Measurements from ENCODE around the gene KLHL15.

The KLHL15 gene

DNA sequence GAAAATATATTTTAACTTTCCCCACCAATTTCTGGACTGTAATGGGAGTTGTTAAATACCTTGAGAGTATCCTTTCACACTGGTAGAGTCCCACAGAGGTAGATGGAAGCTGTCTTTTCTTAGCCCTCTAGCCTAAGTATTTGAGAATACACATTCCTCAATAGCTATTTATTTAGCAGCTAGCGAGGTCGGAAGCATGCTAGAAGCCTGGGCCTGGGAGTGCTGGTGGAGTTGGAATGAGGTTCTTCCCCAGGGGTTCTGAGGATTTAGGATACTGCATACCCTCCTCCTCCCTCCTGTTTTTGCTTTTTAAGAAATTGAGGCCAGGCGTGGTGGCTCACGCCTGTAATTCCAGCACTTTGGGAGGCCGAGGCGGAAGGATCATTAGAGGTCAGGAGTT lies 999 bp upstream of the KLHL15 start:
- Histone ChIP-seq H3K4me2 (ENCODE audit: low read length) (no peak overlapping the region), H3K27me3 (ENCODE audit: control insufficient read depth, insufficient read depth, low read length) (no peaks in the 10 kb centered on the region), H3K9me3 (replicated peaks; ENCODE audit: low read length) (no peaks in the 10 kb centered on the region), H3K9ac (ENCODE audit: low read depth, low read length) (no peak overlapping the region), H3K4me3 (ENCODE audit: low read length) (no peak overlapping the region), H3K36me3 (ENCODE audit: insufficient read depth, low read length) (no peaks in the 10 kb centered on the region), H3K4me1 (ENCODE audit: control insufficient read depth, insufficient read depth, low read length) (no peaks in the 10 kb centered on the region)

DNA sequence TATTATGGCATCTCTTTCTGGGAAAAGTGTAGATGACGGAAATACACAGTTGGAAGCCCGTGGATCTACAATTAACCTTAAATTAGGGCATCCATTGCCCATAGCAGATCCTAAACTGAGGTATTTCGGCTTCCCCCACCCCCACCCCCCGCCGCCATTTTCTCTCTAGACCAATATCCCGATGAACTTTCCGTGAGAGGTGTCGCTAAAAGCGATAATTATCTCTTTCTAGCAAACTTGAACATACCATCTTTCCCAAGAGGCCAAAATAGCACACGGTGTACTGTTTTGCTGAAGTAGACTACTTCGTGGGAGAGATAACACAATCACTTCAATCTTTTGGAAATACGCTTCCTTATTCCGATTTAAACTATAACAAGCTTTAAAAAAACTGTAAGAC lies 554 bp downstream of the KLHL15 start:
- H3K4me3 ChIP-seq (ENCODE audit: low read length): peak overlapping the region; percentile 75
- peak overlapping the region; percentile 82 for H3K4me2 ChIP-seq (ENCODE audit: low read length)
- H3K9me3 ChIP-seq (replicated peaks; ENCODE audit: low read length): no peaks in the 10 kb centered on the region
- no peaks in the 10 kb centered on the region for H3K36me3 ChIP-seq (ENCODE audit: insufficient read depth, low read length)
- no peaks in the 10 kb centered on the region for H3K27me3 ChIP-seq (ENCODE audit: control insufficient read depth, insufficient read depth, low read length)
- H3K4me1 ChIP-seq (ENCODE audit: control insufficient read depth, insufficient read depth, low read length): no peaks in the 10 kb centered on the region
- H3K9ac ChIP-seq (ENCODE audit: low read depth, low read length): peak overlapping the region; percentile 90

DNA sequence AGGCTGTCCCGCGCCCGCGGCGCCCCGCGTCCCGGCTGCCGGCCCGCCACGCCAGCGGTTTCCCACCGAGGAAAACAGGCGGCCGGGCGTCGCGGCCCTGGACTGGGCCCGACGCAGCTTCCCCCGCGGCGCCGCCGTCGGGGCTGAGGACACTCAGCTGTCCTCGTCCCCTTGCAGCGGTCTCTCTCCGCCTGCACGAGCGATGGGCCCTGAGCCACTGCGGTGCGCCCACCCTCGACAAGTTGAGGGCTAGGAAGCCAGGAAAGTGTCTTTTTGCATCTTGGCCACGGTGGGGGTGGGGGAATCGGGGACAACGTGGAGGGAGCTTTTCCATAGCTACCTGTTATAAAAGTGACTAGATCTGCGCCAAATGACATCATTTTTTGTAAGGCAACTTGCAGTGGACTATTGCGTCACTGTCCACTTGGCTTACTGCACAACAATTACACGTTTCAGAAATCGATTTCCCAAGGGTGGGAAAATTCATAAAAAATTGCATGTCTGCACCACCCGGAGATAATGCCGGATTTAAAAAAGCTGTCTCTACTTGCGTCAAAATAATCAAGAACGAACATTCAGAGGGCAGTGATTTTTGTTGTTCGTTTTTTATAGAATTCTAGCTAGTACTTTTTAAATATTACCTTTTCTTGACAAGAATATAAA lies 1.1 kb downstream of the KLHL15 start:
- H3K4me3 ChIP-seq (ENCODE audit: low read length): peak overlapping the region; percentile 75
- peak overlapping the region; percentile 82 for H3K4me2 ChIP-seq (ENCODE audit: low read length)
- H3K9me3 ChIP-seq (replicated peaks; ENCODE audit: low read length): no peaks in the 10 kb centered on the region
- H3K36me3 ChIP-seq (ENCODE audit: insufficient read depth, low read length): no peaks in the 10 kb centered on the region
- H3K9ac ChIP-seq (ENCODE audit: low read depth, low read length): peak overlapping the region; percentile 90
- no peaks in the 10 kb centered on the region for H3K4me1 ChIP-seq (ENCODE audit: control insufficient read depth, insufficient read depth, low read length)
- no peaks in the 10 kb centered on the region for H3K27me3 ChIP-seq (ENCODE audit: control insufficient read depth, insufficient read depth, low read length)

DNA sequence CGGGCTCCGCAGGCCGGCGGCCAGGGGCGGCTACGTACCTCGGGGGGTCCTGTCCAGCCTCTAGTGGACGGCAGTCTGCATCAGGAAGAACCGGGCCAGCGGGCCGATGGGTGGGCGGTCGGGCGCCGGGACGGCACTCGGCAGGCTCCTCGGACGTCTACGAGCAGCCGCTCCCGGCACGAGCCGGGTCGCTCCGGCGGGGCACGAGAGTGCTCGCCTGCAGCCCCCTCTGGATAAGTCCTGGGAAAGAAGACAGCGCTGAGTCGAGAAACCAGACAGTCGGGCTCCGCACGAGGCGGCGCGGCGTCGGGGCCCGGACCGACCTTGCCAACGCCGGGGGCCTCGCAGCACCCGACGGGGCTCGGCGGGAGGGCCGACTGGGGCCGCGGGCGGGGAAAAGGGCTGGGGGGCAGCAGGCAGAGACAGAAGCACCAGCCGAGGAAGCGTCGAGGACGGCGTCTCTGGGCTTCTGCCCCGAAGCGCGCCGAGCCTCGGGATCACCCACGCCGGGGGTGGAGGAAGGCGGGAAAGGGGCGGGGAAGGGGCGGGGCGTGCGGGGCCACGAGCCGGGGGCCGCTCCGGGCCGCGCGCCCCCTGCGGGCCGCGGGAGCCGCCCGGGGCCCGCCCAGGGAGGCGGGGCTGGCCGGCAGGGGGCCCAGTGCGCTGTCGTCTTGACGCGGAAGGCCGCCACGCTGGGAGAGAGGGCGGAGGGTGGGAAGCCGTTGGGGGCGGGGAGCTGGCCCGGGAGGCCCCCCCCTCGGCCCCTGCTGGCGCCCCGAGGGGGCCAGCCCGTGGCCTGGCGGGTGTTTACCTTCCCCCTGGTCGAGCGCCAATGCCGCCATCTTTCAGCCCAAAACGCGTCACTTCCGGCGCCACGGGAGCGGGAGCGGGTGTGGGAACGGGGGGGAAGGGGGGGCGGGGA lies 1.9 kb downstream of the KLHL15 start:
- Histone ChIP-seq H3K4me3 (ENCODE audit: low read length) (peak overlapping the region; percentile 86), H3K9ac (ENCODE audit: low read depth, low read length) (peak overlapping the region; percentile 90), H3K4me2 (ENCODE audit: low read length) (peak overlapping the region; percentile 82), H3K36me3 (ENCODE audit: insufficient read depth, low read length) (no peaks in the 10 kb centered on the region), H3K4me1 (ENCODE audit: control insufficient read depth, insufficient read depth, low read length) (no peaks in the 10 kb centered on the region), H3K27me3 (ENCODE audit: control insufficient read depth, insufficient read depth, low read length) (no peaks in the 10 kb centered on the region), H3K9me3 (replicated peaks; ENCODE audit: low read length) (no peaks in the 10 kb centered on the region)

DNA sequence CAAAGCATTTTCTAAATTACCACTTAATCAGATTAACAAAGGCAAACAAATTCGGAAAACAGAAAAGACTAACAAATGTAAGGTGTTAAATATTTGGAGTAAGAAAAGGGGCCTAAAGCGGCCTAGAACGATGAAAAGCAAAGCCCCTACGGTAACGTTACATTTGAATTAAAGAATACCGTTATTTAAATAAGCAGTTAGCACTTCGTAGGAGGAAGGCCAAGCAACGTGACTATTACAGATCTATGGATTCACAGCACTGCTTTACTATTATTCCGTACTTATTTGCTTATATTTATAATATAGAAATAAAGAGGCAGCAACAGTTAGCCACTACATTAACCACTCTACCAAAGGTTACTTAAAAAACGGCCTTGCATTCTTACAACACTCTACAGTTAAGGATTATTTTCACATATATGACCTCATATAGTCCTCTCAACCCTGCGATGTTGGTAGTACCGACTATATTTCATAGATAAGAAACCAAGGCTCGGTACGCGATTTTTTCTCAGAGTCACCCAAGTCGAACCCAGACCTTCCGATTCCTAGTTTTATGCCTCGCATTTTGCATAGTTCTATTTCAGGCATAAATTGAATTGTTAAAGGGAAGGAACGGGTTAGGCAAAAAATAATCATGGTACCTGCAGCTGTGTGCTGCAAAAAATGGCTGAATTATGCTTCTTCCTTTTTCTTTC lies 2.9 kb downstream of the KLHL15 start:
- Histone ChIP-seq H3K4me2 (ENCODE audit: low read length) (peak overlapping the region; percentile 59), H3K4me1 (ENCODE audit: control insufficient read depth, insufficient read depth, low read length) (no peaks in the 10 kb centered on the region), H3K27me3 (ENCODE audit: control insufficient read depth, insufficient read depth, low read length) (no peaks in the 10 kb centered on the region), H3K36me3 (ENCODE audit: insufficient read depth, low read length) (no peaks in the 10 kb centered on the region), H3K9ac (ENCODE audit: low read depth, low read length) (peak overlapping the region; percentile 90), H3K9me3 (replicated peaks; ENCODE audit: low read length) (no peaks in the 10 kb centered on the region), H3K4me3 (ENCODE audit: low read length) (peak overlapping the region; percentile 86)

DNA sequence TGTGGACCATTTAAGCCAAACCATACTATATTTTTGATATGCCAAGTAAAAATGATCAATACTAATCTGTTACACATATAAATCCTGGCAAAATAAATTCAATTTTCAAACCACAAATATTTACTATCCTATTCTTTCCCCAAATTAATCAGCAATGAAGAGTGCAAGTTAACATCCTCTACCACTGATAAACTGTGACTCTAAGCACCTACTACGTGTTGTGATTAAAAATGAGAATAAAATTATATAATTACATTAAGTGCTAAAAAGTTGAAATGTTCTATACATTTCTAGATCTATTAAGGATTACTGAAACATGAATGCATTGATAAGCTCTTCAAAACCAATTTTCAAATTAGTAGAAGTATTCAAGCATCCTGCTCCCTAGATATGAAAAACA lies 3.4 kb downstream of the KLHL15 start:
- peak overlapping the region; percentile 90 for H3K9ac ChIP-seq (ENCODE audit: low read depth, low read length)
- H3K9me3 ChIP-seq (replicated peaks; ENCODE audit: low read length): no peaks in the 10 kb centered on the region
- H3K4me1 ChIP-seq (ENCODE audit: control insufficient read depth, insufficient read depth, low read length): no peaks in the 10 kb centered on the region
- no peaks in the 10 kb centered on the region for H3K36me3 ChIP-seq (ENCODE audit: insufficient read depth, low read length)
- H3K4me3 ChIP-seq (ENCODE audit: low read length): peak overlapping the region; percentile 86
- peak overlapping the region; percentile 59 for H3K4me2 ChIP-seq (ENCODE audit: low read length)
- H3K27me3 ChIP-seq (ENCODE audit: control insufficient read depth, insufficient read depth, low read length): no peaks in the 10 kb centered on the region

DNA sequence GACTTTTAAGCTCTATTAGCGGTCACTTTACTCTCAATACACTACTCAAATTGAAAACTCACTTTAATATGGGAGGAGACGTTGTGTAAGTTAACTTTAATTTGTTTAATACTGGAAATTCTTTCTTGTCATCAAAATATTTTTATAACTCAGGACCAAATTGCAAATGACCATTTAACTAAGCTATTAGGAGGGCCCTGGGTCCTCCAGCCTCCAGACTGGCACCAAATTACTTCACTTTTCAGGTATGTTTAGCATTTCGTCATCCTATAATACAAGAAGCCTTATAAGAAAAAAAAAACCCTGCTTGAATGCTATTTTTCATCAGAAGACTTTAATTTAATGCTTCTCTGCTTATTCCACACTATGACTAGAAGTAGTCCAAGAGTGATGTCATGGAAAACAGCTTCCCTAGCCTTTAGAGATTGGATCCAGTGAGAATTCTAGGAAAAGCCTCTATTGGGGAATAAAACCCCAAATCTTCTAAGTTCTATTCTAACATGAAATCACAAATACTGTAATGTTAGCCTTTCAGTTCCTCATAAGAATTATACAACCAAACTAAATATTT lies 6.6 kb downstream of the KLHL15 start:
- Histone ChIP-seq H3K9me3 (replicated peaks; ENCODE audit: low read length) (no peaks in the 10 kb centered on the region), H3K4me3 (ENCODE audit: low read length) (no peak overlapping the region), H3K27me3 (ENCODE audit: control insufficient read depth, insufficient read depth, low read length) (no peaks in the 10 kb centered on the region), H3K4me2 (ENCODE audit: low read length) (no peak overlapping the region), H3K4me1 (ENCODE audit: control insufficient read depth, insufficient read depth, low read length) (no peaks in the 10 kb centered on the region), H3K9ac (ENCODE audit: low read depth, low read length) (no peak overlapping the region), H3K36me3 (ENCODE audit: insufficient read depth, low read length) (no peaks in the 10 kb centered on the region)

DNA sequence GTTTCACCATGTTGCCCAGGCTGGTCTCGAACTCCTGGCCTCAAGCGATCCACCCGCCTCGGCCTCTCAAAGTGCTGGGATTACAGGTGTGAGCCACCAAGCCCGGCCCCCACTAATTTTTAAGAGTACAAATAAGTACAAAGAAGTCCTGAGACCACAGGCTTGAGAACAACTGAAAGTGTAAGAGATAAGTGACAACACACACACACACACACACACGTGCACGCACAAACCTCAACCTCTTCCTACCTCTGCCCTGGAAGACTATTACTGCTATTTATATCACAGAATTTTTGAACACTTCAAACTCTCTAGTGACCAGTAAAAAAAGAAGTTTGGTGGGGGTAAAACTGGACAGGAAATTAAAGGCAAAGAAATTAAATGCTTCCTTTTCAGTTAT lies 7.5 kb downstream of the KLHL15 start:
- Histone ChIP-seq H3K9me3 (replicated peaks; ENCODE audit: low read length) (no peaks in the 10 kb centered on the region), H3K36me3 (ENCODE audit: insufficient read depth, low read length) (no peaks in the 10 kb centered on the region), H3K4me1 (ENCODE audit: control insufficient read depth, insufficient read depth, low read length) (no peaks in the 10 kb centered on the region), H3K4me2 (ENCODE audit: low read length) (no peak overlapping the region), H3K4me3 (ENCODE audit: low read length) (no peak overlapping the region), H3K9ac (ENCODE audit: low read depth, low read length) (no peak overlapping the region), H3K27me3 (ENCODE audit: control insufficient read depth, insufficient read depth, low read length) (no peaks in the 10 kb centered on the region)

DNA sequence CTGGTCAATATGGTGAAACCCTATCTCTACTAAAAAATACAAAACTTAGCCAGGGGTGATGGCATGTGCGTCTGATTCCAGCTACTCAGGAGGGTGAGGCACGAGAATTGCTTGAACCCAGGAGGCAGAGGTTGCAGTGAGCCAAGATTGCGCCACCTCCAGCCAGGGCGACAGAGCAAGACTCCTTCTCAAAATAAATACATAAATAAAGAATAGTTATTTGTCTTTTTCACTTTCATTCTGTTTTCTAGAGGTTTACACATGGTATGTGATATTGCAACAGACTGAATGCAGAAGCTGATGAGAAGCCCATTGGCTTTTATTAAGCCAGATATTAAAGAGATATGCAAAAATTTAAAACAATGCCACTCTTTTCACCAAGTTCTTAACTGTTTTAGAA lies 8.2 kb downstream of the KLHL15 start:
- no peaks in the 10 kb centered on the region for H3K9me3 ChIP-seq (replicated peaks; ENCODE audit: low read length)
- H3K9ac ChIP-seq (ENCODE audit: low read depth, low read length): no peak overlapping the region
- H3K36me3 ChIP-seq (ENCODE audit: insufficient read depth, low read length): no peaks in the 10 kb centered on the region
- no peak overlapping the region for H3K4me3 ChIP-seq (ENCODE audit: low read length)
- H3K4me1 ChIP-seq (ENCODE audit: control insufficient read depth, insufficient read depth, low read length): no peaks in the 10 kb centered on the region
- H3K4me2 ChIP-seq (ENCODE audit: low read length): no peak overlapping the region
- H3K27me3 ChIP-seq (ENCODE audit: control insufficient read depth, insufficient read depth, low read length): no peaks in the 10 kb centered on the region

DNA sequence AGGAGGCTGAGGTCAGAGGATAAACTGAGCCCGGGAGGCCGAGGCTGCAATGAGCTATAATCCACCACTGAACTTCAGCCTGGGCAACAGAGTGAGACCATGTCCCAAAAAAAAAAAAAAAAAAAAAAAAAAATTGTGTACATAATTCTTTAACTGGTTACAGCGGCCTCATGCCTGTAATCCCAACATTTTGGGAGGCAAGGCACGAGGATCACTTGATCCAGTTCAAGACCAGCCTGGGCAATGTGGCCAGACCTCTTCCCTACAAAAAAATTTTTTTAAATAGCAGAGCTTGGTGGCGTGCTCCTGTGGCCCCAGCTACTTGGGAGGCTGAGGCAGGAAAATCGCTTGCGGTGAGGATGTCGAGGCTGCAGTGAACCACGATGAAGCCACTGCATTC lies 9.3 kb downstream of the KLHL15 start:
- H3K9ac ChIP-seq (ENCODE audit: low read depth, low read length): no peak overlapping the region
- no peak overlapping the region for H3K4me2 ChIP-seq (ENCODE audit: low read length)
- no peak overlapping the region for H3K4me3 ChIP-seq (ENCODE audit: low read length)
- no peaks in the 10 kb centered on the region for H3K36me3 ChIP-seq (ENCODE audit: insufficient read depth, low read length)
- H3K4me1 ChIP-seq (ENCODE audit: control insufficient read depth, insufficient read depth, low read length): no peaks in the 10 kb centered on the region
- H3K27me3 ChIP-seq (ENCODE audit: control insufficient read depth, insufficient read depth, low read length): no peaks in the 10 kb centered on the region
- no peaks in the 10 kb centered on the region for H3K9me3 ChIP-seq (replicated peaks; ENCODE audit: low read length)

DNA sequence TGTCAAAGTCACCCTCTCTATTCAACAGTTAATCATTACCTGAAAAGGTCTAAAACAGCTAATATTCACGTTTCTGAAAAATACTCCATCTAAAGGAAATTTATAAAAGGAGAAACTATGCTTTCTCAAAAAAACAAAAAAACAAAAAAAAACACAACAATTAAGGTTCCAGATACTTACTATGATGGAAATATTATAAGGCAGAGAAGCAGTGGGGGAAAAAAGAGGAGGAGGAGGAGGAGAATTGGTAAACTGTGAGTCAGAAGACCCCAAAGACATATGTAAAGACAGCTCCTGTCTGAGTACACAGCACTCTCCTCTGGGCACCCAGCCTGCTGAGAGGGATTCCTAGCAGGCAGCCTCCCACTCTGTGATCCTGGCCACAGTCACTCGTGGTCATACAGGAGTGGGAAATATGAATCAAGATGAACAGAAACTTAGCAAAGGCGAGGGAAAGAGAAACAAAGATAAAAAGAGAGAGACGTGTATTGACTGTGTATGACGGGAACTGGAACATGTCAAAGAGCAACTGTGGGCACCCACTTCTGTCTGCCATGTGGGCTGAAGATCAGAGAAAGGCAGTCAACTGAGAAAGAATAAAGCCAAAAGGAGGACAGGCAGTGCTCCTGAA lies 12.5 kb downstream of the KLHL15 start:
- Histone ChIP-seq H3K4me2 (ENCODE audit: low read length) (no peak overlapping the region), H3K4me3 (ENCODE audit: low read length) (no peak overlapping the region), H3K36me3 (ENCODE audit: insufficient read depth, low read length) (no peaks in the 10 kb centered on the region), H3K4me1 (ENCODE audit: control insufficient read depth, insufficient read depth, low read length) (no peaks in the 10 kb centered on the region), H3K9me3 (replicated peaks; ENCODE audit: low read length) (no peaks in the 10 kb centered on the region), H3K9ac (ENCODE audit: low read depth, low read length) (no peak overlapping the region), H3K27me3 (ENCODE audit: control insufficient read depth, insufficient read depth, low read length) (no peaks in the 10 kb centered on the region)

All from skeletal muscle satellite cell (primary cell).